Stimulated activated CD4-positive, alpha-beta T cell treated with anti-CD3 and anti-CD28 coated beads, Interleukin-4, amount 100 ng/mL, for 1 hour (primary cell): ENCODE data around the gene NTN5.

Source experiments
- DNase-seq: peaks from one replicate; pipeline ENCODE4 v3.0.0-alpha.2; 2020

NTN5 gene

GRCh38 chr19:48611872-48612271, 60.9 kb downstream of the NTN5 start:
- no peak for DNase-seq
